ENCODE results near the gene MTLN.
"Not testable (repeated sequence)": the region's sequence is repeated elsewhere in the genome, so short reads cannot be mapped to it uniquely, and the experiment has no call there.

The MTLN gene

GRCh38 chr2:110198016-110198415 is 14.3 kb downstream of the MTLN start:
- DNase-seq, result no peak

DNA sequence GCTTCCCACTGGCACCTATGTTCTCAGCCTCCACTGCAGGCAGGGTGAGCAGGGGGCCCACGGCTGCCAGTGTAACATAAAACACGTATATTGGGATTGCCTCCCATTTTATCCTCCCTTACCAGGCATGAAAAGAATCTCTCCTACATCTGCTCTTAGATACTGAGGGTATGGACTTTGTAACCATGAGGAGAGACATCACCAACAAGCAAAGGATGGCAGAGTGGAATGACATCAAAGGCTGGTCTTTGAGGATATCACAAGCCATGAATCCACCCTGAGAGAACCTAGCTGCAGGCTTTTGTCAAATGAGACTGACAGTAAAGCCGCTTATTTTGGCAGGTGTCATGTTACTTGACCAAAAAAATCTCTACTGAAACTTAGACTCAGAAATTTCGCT is 14.9 kb downstream of the MTLN start:
- no peak for DNase-seq

GRCh38 chr2:110190169-110190568 is 22.2 kb downstream of the MTLN start:
- not testable (repeated sequence) for DNase-seq

GRCh38 chr2:110182449-110182848 is 29.9 kb downstream of the MTLN start:
- no peak for DNase-seq

GRCh38 chr2:110180036-110180435 is 32.3 kb downstream of the MTLN start:
- DNase-seq, result no peak

DNA sequence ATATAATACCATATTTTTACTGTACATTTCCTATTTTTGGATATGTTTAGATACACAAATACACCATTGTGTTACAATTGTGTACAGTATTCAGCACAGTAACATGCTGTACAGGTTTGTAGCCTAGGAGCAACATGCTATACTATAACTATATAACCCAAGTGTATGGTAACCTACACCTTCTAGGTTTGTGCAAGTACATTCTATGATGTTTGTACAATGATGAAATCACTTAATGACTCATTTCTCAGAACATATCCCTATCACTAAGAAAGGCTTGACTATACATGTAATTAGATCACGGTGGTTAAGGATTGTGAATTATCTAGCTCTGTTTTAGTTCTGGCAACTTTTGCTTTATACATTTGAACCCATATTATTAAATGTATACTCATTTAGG is 38.8 kb downstream of the MTLN start:
- DNase-seq, result no peak

GRCh38 chr2:110172506-110172905 is 39.8 kb downstream of the MTLN start:
- no peak for DNase-seq

- no peak for DNase-seq
Observed at GRCh38 chr2:110170102-110170501, 42.2 kb downstream of the MTLN start.

- DNase-seq, result no peak
Observed at GRCh38 chr2:110167326-110168000, 44.9 kb downstream of the MTLN start.

GRCh38 chr2:110166266-110166665 is 46.1 kb downstream of the MTLN start:
- no peak for DNase-seq

All from activated CD8-positive, alpha-beta memory T cell treated with anti-CD3 and anti-CD28 coated beads, Interleukin-2, amount 50 U/mL, for 48 hours (primary cell).